ENCODE results near the gene PGAP1. TPM values are rescaled to one million over a fixed set of nuclear protein-coding genes. Genes with fewer than 3 reads are reported as not detected.

Gene PGAP1
- total and polyA plus RNA-seq, 4 experiments from 2014 or later, result 0.43 to 9.1 (median 4.5) TPM

DNA sequence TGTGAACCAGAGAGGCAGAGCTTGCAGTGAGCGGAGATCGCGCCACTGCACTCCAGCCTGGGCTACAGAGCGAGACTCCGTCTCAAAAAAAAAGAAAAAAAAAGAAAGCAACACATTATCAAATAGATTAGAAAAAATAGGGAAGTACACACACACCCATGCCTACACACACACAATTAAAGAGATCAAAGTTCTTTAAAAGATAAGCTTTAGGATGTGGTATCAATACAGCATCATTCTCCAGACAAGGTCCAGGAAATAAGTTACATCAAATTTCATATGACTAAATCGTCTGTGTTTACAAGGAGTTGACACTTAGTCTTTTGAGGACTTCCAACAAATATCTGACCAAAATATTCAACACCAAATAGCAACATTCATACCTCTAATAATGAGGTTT lies 25.7 kb downstream of the PGAP1 start:
- ChIA-PET CTCF (ENCODE audit: partially characterized antibody) (interaction anchor here (1.3 kb wide), 1 partner anchor 9 kb away, joined by 4 read pairs; no protein-coding TSS in a partner anchor), POLR2A (ENCODE audit: partially characterized antibody) (no interaction called here)
- no peaks in the 10 kb centered on the region for H3K9me3 Mint-ChIP-seq
- H3K27me3 ChIP-seq (ENCODE audit: insufficient read depth, low read length), result no peaks in the 10 kb centered on the region
- DNase-seq, result no peak
- no peaks in the 10 kb centered on the region for H3K27me3 Mint-ChIP-seq
- H3K4me3 Mint-ChIP-seq, result no peak overlapping the region
- H3K36me3 ChIP-seq (ENCODE audit: insufficient read depth, low read length), result no peaks in the 10 kb centered on the region
- peak overlapping the region in 1 of 7 donors; percentile 35 for H3K27ac Mint-ChIP-seq
- H3K36me3 Mint-ChIP-seq, result peaks cover 16 to 22% of the 10 kb centered on the region in 2 donors
- no peak overlapping the region for H3K27ac ChIP-seq (ENCODE audit: low read depth, low read length)
- intact Hi-C loops (cut with micrococcal nuclease), result no loop called here
- no peak overlapping the region for H3K4me3 ChIP-seq (ENCODE audit: low read length in 2 of 2)
- H3K4me1 Mint-ChIP-seq, result peaks cover 0 to 1% (median 0%) of the 10 kb centered on the region in 4 donors
- no peaks in the 10 kb centered on the region for H3K4me1 ChIP-seq (ENCODE audit: insufficient read depth, low read length)
- no peaks in the 10 kb centered on the region for H3K9me3 ChIP-seq (ENCODE audit: control insufficient read depth in 1 of 2, low read length in 2 of 2)

DNA sequence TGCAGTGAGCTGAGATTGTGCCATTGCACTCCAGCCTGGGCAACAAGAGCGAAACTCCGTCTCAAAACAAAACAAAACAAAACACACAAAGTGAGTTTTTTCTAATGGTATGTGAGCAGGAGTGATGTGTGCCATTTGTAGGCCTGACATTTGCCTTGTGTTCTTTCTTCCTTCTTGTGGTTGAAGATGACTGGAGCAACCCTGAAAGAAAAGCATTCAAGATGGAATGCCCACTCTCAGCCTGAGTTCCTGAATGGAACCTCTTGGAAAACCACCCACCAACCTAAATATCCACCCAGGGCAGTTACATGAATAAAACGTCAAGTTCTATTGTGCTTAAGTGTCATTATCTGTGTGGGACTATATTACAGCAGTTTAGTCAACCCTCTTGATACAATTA lies 26.5 kb downstream of the PGAP1 start:
- no peak overlapping the region for H3K4me3 Mint-ChIP-seq
- POLR2A ChIA-PET (ENCODE audit: partially characterized antibody), result no interaction called here
- Histone ChIP-seq H3K36me3 (ENCODE audit: insufficient read depth, low read length) (no peaks in the 10 kb centered on the region), H3K27me3 (ENCODE audit: insufficient read depth, low read length) (no peaks in the 10 kb centered on the region), H3K4me3 (ENCODE audit: low read length in 2 of 2) (no peak overlapping the region), H3K4me1 (ENCODE audit: insufficient read depth, low read length) (no peaks in the 10 kb centered on the region), H3K27ac (ENCODE audit: low read depth, low read length) (no peak overlapping the region), H3K9me3 (ENCODE audit: control insufficient read depth in 1 of 2, low read length in 2 of 2) (no peaks in the 10 kb centered on the region)
- peaks cover 0 to 1% (median 0%) of the 10 kb centered on the region in 4 donors for H3K4me1 Mint-ChIP-seq
- CTCF ChIA-PET (ENCODE audit: partially characterized antibody), result interaction anchor here (1.3 kb wide), 1 partner anchor 8 kb away, joined by 4 read pairs; no protein-coding TSS in a partner anchor
- no peak for DNase-seq
- intact Hi-C loops (cut with micrococcal nuclease), result no loop called here
- no peaks in the 10 kb centered on the region for H3K27me3 Mint-ChIP-seq
- peaks cover 20 to 29% of the 10 kb centered on the region in 2 donors for H3K36me3 Mint-ChIP-seq
- no peak overlapping the region for H3K27ac Mint-ChIP-seq
- no peaks in the 10 kb centered on the region for H3K9me3 Mint-ChIP-seq

DNA sequence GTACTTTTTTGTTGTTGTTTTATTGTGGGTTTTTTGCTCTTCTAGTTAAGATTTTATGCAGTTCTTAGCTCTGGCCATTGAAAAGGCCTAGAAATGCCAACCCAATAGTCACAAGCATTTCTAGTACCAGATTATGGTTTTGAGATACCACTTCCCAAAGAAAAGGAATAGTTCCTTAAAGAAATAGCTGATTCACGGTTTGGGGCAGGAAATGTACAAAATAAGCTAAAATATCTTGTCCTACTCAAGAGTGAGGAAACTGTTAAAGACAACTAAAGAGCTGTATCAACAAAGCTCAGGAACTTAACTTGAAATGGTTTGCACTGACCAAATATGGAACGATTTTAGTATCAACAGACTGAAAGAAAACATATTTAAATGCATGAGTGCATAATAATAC lies 35.4 kb downstream of the PGAP1 start:
- Mint-ChIP-seq H3K27ac (no peak overlapping the region), H3K4me1 (no peaks in the 10 kb centered on the region), H3K4me3 (no peak overlapping the region), H3K36me3 (peaks cover 23 to 36% of the 10 kb centered on the region in 2 donors), H3K27me3 (no peaks in the 10 kb centered on the region), H3K9me3 (no peaks in the 10 kb centered on the region)
- intact Hi-C loops (cut with micrococcal nuclease), result no loop called here
- H3K4me3 ChIP-seq (ENCODE audit: low read length in 2 of 2), result no peak overlapping the region
- H3K9me3 ChIP-seq (ENCODE audit: control insufficient read depth in 1 of 2, low read length in 2 of 2), result no peaks in the 10 kb centered on the region
- no peaks in the 10 kb centered on the region for H3K36me3 ChIP-seq (ENCODE audit: insufficient read depth, low read length)
- no peaks in the 10 kb centered on the region for H3K4me1 ChIP-seq (ENCODE audit: insufficient read depth, low read length)
- DNase-seq, result no peak
- no peaks in the 10 kb centered on the region for H3K27me3 ChIP-seq (ENCODE audit: insufficient read depth, low read length)
- no peak overlapping the region for H3K27ac ChIP-seq (ENCODE audit: low read depth, low read length)
- CTCF ChIA-PET (ENCODE audit: partially characterized antibody), result interaction anchor here (1.3 kb wide), 1 partner anchor 10 kb away, joined by 4 read pairs; no protein-coding TSS in a partner anchor
- POLR2A ChIA-PET (ENCODE audit: partially characterized antibody), result no interaction called here

DNA sequence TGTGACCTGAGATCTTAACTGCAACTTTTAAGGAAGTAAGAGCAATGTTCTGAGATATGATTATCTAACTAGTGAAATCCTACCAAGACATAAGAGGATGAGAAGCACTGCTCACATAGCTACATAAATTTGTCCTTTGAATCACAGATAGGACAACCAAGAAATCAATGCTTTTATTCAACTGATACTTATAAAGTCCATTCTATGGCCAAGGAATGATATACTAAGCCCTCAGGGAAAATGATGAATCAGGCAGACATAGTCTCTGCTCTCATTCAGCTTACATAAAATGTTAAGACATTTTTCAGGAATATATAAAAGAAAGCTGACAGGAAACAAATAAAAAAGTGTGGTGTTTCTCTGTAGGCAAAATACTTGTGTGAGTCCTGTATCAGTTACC lies 39.1 kb downstream of the PGAP1 start:
- Histone ChIP-seq H3K27me3 (ENCODE audit: insufficient read depth, low read length) (no peaks in the 10 kb centered on the region), H3K36me3 (ENCODE audit: insufficient read depth, low read length) (no peaks in the 10 kb centered on the region), H3K27ac (ENCODE audit: low read depth, low read length) (no peak overlapping the region), H3K4me1 (ENCODE audit: insufficient read depth, low read length) (no peaks in the 10 kb centered on the region), H3K9me3 (ENCODE audit: control insufficient read depth in 1 of 2, low read length in 2 of 2) (no peaks in the 10 kb centered on the region), H3K4me3 (ENCODE audit: low read length in 2 of 2) (no peak overlapping the region)
- DNase-seq, result no peak
- no peaks in the 10 kb centered on the region for H3K27me3 Mint-ChIP-seq
- ChIA-PET CTCF (ENCODE audit: partially characterized antibody) (no interaction called here), POLR2A (ENCODE audit: partially characterized antibody) (no interaction called here)
- H3K36me3 Mint-ChIP-seq, result peaks cover 29 to 34% of the 10 kb centered on the region in 2 donors
- H3K4me3 Mint-ChIP-seq, result no peak overlapping the region
- intact Hi-C loops (cut with micrococcal nuclease), result no loop called here
- no peaks in the 10 kb centered on the region for H3K4me1 Mint-ChIP-seq
- H3K27ac Mint-ChIP-seq, result no peak overlapping the region
- H3K9me3 Mint-ChIP-seq, result peaks cover 0 to under 1% (median 0%) of the 10 kb centered on the region in 8 donors

DNA sequence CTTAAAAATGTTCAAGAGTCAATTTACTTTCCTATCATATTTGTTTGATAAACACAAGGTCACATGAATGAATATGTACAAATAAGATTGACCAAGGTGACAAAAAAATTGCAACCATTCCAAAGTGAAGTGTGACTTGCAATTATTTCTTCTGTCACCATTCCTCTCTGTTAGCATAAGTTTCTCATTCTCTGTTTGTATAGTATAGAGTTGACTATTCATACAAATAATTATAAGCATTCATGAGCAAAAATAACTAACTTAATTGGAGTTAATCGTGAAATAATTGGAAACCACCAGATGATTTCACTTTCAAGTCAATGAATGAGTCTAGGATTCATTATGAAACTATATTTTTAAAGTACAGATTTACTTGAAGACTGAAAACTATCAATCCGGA lies 42.1 kb downstream of the PGAP1 start:
- POLR2A ChIA-PET (ENCODE audit: partially characterized antibody), result no interaction called here
- H3K9me3 Mint-ChIP-seq, result peaks cover 0 to 4% (median 0%) of the 10 kb centered on the region in 8 donors
- no peak for DNase-seq
- no peaks in the 10 kb centered on the region for H3K9me3 ChIP-seq (ENCODE audit: control insufficient read depth in 1 of 2, low read length in 2 of 2)
- H3K4me1 ChIP-seq (ENCODE audit: insufficient read depth, low read length), result no peaks in the 10 kb centered on the region
- no peak overlapping the region for H3K4me3 Mint-ChIP-seq
- no peak overlapping the region for H3K4me3 ChIP-seq (ENCODE audit: low read length in 2 of 2)
- H3K36me3 ChIP-seq (ENCODE audit: insufficient read depth, low read length), result no peaks in the 10 kb centered on the region
- no peak overlapping the region for H3K27ac Mint-ChIP-seq
- peaks cover 23 to 41% of the 10 kb centered on the region in 2 donors for H3K36me3 Mint-ChIP-seq
- CTCF ChIA-PET (ENCODE audit: partially characterized antibody), result no interaction called here
- no peaks in the 10 kb centered on the region for H3K4me1 Mint-ChIP-seq
- no peak overlapping the region for H3K27ac ChIP-seq (ENCODE audit: low read depth, low read length)
- no peaks in the 10 kb centered on the region for H3K27me3 ChIP-seq (ENCODE audit: insufficient read depth, low read length)
- intact Hi-C loops (cut with micrococcal nuclease), result no loop called here
- H3K27me3 Mint-ChIP-seq, result no peaks in the 10 kb centered on the region

DNA sequence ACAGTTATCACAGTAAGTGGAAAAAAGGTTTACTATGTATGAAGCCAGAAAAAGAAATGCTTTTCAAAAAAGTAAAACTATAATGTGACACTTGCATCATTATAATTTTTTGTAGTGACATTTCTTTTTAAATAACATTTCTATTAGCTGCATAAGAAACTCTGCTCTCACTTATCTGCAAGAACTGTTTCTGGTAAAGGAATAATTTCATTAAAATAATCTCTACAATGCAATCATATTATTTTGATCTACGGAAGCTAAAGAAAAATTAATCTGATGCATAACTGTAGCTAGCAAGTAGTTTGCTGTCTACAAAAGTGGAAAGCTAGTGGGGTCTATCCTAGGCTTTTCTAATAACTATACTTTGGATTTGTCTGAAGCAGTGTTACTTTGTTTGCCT lies 50.1 kb downstream of the PGAP1 start:
- no peak for DNase-seq
- H3K4me1 ChIP-seq (ENCODE audit: insufficient read depth, low read length), result no peaks in the 10 kb centered on the region
- intact Hi-C loops (cut with micrococcal nuclease), result no loop called here
- no peaks in the 10 kb centered on the region for H3K27me3 Mint-ChIP-seq
- CTCF ChIA-PET (ENCODE audit: partially characterized antibody), result no interaction called here
- no peaks in the 10 kb centered on the region for H3K9me3 Mint-ChIP-seq
- H3K27ac Mint-ChIP-seq, result no peak overlapping the region
- H3K36me3 ChIP-seq (ENCODE audit: insufficient read depth, low read length), result no peaks in the 10 kb centered on the region
- peaks cover 14 to 22% of the 10 kb centered on the region in 2 donors for H3K36me3 Mint-ChIP-seq
- no peaks in the 10 kb centered on the region for H3K27me3 ChIP-seq (ENCODE audit: insufficient read depth, low read length)
- no peak overlapping the region for H3K4me3 Mint-ChIP-seq
- no peak overlapping the region for H3K27ac ChIP-seq (ENCODE audit: low read depth, low read length)
- POLR2A ChIA-PET (ENCODE audit: partially characterized antibody), result no interaction called here
- H3K4me1 Mint-ChIP-seq, result peaks cover 0 to 2% (median under 1%) of the 10 kb centered on the region in 4 donors
- no peak overlapping the region for H3K4me3 ChIP-seq (ENCODE audit: low read length in 2 of 2)
- no peaks in the 10 kb centered on the region for H3K9me3 ChIP-seq (ENCODE audit: control insufficient read depth in 1 of 2, low read length in 2 of 2)

DNA sequence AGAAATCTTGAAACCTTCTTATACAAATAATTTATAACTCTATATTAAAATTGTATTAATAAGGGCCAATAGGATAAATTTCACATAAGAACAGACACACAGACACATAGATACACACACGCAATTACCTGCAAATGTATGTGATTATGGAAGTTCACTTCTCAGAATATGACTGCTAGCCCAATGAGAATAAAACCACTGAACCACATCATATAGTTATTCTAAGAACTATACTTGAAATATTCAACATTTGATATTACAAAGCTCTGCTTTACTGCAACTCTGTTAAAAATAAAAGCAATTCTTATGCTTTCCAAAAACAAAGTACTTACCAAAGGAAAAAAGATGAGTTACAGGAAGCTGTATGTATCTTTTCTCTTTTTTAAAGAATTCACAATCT lies 51.1 kb downstream of the PGAP1 start:
- peaks cover 0 to 2% (median under 1%) of the 10 kb centered on the region in 4 donors for H3K4me1 Mint-ChIP-seq
- H3K9me3 ChIP-seq (ENCODE audit: control insufficient read depth in 1 of 2, low read length in 2 of 2), result no peaks in the 10 kb centered on the region
- H3K4me3 ChIP-seq (ENCODE audit: low read length in 2 of 2), result no peak overlapping the region
- no peaks in the 10 kb centered on the region for H3K27me3 Mint-ChIP-seq
- no peaks in the 10 kb centered on the region for H3K36me3 ChIP-seq (ENCODE audit: insufficient read depth, low read length)
- intact Hi-C loops (cut with micrococcal nuclease), result no loop called here
- H3K36me3 Mint-ChIP-seq, result peaks cover 16 to 17% of the 10 kb centered on the region in 2 donors
- H3K27ac ChIP-seq (ENCODE audit: low read depth, low read length), result no peak overlapping the region
- no peak overlapping the region for H3K4me3 Mint-ChIP-seq
- POLR2A ChIA-PET (ENCODE audit: partially characterized antibody), result interaction anchor here (0.6 kb wide), 1 partner anchor 38 kb away, joined by 3 read pairs; no protein-coding TSS in a partner anchor
- CTCF ChIA-PET (ENCODE audit: partially characterized antibody), result no interaction called here
- H3K27ac Mint-ChIP-seq, result no peak overlapping the region
- DNase-seq, result no peak
- H3K27me3 ChIP-seq (ENCODE audit: insufficient read depth, low read length), result no peaks in the 10 kb centered on the region
- no peaks in the 10 kb centered on the region for H3K9me3 Mint-ChIP-seq
- H3K4me1 ChIP-seq (ENCODE audit: insufficient read depth, low read length), result no peaks in the 10 kb centered on the region

DNA sequence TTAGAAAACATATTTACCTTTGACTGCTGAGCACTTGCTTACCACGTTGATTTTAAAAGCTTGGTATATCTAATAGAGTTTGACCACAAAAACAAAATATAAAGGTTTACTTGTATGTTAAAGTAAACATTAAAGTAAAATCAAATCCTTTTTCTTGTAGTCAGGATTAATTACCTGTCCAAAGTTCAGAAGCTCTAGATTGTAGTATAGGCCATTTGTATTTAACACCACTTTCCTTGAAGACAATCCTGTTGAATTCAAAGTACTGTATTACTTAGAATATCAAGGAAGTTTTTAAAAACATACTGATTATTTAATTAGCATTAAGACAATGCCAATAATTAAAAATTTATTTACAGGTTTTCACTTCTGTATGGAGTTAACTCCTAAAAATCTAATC lies 53.0 kb downstream of the PGAP1 start:
- DNase-seq, result no peak
- Mint-ChIP-seq H3K36me3 (peaks cover 12 to 15% of the 10 kb centered on the region in 2 donors), H3K4me3 (no peak overlapping the region), H3K27ac (no peak overlapping the region), H3K27me3 (no peaks in the 10 kb centered on the region), H3K9me3 (no peaks in the 10 kb centered on the region), H3K4me1 (peaks cover 0 to 2% (median under 1%) of the 10 kb centered on the region in 4 donors)
- Histone ChIP-seq H3K36me3 (ENCODE audit: insufficient read depth, low read length) (no peaks in the 10 kb centered on the region), H3K27ac (ENCODE audit: low read depth, low read length) (no peak overlapping the region), H3K4me3 (ENCODE audit: low read length in 2 of 2) (no peak overlapping the region), H3K27me3 (ENCODE audit: insufficient read depth, low read length) (no peaks in the 10 kb centered on the region), H3K4me1 (ENCODE audit: insufficient read depth, low read length) (no peaks in the 10 kb centered on the region), H3K9me3 (ENCODE audit: control insufficient read depth in 1 of 2, low read length in 2 of 2) (no peaks in the 10 kb centered on the region)
- CTCF ChIA-PET (ENCODE audit: partially characterized antibody), result no interaction called here
- POLR2A ChIA-PET (ENCODE audit: partially characterized antibody), result no interaction called here
- intact Hi-C loops (cut with micrococcal nuclease), result no loop called here

All from CD4-positive, alpha-beta memory T cell (primary cell).